Spleen (tissue), 7 donors: ENCODE data around the gene FOXE1.

ENCODE experiments used
- CTCF ChIP-seq, 11 experiments: fragments of 200-600 bp in 7 of 11; fragments of 450-650 bp in 4 of 11; sonication (generic) in 4 of 11; IDR thresholded peaks in 8 of 11; conservative IDR thresholded peaks in 3 of 11; 1 replicate in 7 of 11; 2 replicates in 4 of 11; pipeline versions ENCODE4 v1.4.0 to v1.8.0; 2016 to 2021; ENCODE audit warnings: antibody characterized with exemption in 11 of 11, inconsistent platforms in 4 of 11, mild to moderate bottlenecking in 1 of 11
- POLR2A ChIP-seq, 3 donors: fragments of 450-650 bp; IDR thresholded peaks; one replicate each; pipeline ENCODE4 v1.5.1; 2017; ENCODE audit warnings: antibody characterized with exemption in 3 of 3, mild to moderate bottlenecking in 1 of 3
- donor health status: DM: no; HTN: no; CAD: no; lungs with moderate emphysema.
- donor health status: DM: no; HTN: no; CAD: no.
- donor health status: DM: no; HTN: no; CAD: no.

- no peak for TF ChIP-seq POLR2A (IDR thresholded peaks at IDR 0.05)
- TF ChIP-seq CTCF (IDR thresholded peaks at IDR 0.05 in 8 of 11, conservative IDR thresholded peaks at IDR 0.05 in 3 of 11), result no peak
Observed at GRCh38 chr9:97861148-97861475, 8.1 kb downstream of the FOXE1 start.
